Liver (tissue), 3 donors: ENCODE measurements around the gene C8G.

Source experiments
- ATF3 ChIP-seq: IDR thresholded peaks from 2 replicates; pipeline ENCODE4 v1.6.1; 2016; ENCODE audit warnings: antibody characterized with exemption
- CTCF ChIP-seq: fragments of 150-350 bp; IDR thresholded peaks from 2 replicates; pipeline ENCODE4 v1.5.1; 2017; ENCODE audit warnings: improper control_type of control experiment, low read depth, low read length; ENCODE audit not compliant: missing input control
- EGR1 ChIP-seq, 2 donors: IDR thresholded peaks; 2 replicates each; pipeline ENCODE4 v1.6.1; 2016 to 2018; ENCODE audit warnings: antibody characterized with exemption in 2 of 2, low read depth in 2 of 2
- FOXA1 ChIP-seq: IDR thresholded peaks from 2 replicates; pipeline ENCODE4 v1.6.1; 2016; ENCODE audit warnings: antibody characterized with exemption
- GABPA ChIP-seq, 2 donors: IDR thresholded peaks in 1 of 2; conservative IDR thresholded peaks in 1 of 2; 2 replicates each; pipeline ENCODE4 v1.6.1; 2016; ENCODE audit warnings: antibody characterized with exemption in 2 of 2, mild to moderate bottlenecking in 1 of 2, moderate library complexity in 1 of 2
- HNF4G ChIP-seq: IDR thresholded peaks from 2 replicates; pipeline ENCODE4 v1.6.1; 2016; ENCODE audit warnings: antibody characterized with exemption
- MAX ChIP-seq: IDR thresholded peaks from 2 replicates; pipeline ENCODE4 v1.6.1; 2016; ENCODE audit warnings: antibody characterized with exemption
- RAD21 ChIP-seq, 2 donors: IDR thresholded peaks; 2 replicates each; pipeline ENCODE4 v1.6.1; 2016; ENCODE audit warnings: antibody characterized with exemption in 2 of 2, mild to moderate bottlenecking in 2 of 2
- REST ChIP-seq: IDR thresholded peaks from 2 replicates; pipeline ENCODE4 v1.6.1; 2016; ENCODE audit warnings: antibody characterized with exemption, mild to moderate bottlenecking
- SP1 ChIP-seq: IDR thresholded peaks from 2 replicates; pipeline ENCODE4 v1.6.1; 2018; ENCODE audit warnings: antibody characterized with exemption, mild to moderate bottlenecking
- TAF1 ChIP-seq: conservative IDR thresholded peaks from 2 replicates; pipeline ENCODE4 v1.6.1; 2016; ENCODE audit warnings: antibody characterized with exemption, mild to moderate bottlenecking
- YY1 ChIP-seq: IDR thresholded peaks from 2 replicates; pipeline ENCODE4 v1.6.1; 2016; ENCODE audit warnings: antibody characterized with exemption, mild to moderate bottlenecking
- donor health status: healthy.
- donor health status: healthy.

- TF ChIP-seq CTCF (no peak), TAF1 (no peak), MAX (no peak), ATF3 (no peak), YY1 (no peak), SP1 (no peak), REST (peak; percentile 46), EGR1 (IDR thresholded peaks at IDR 0.05; ENCODE audit: low read depth in 2 of 2) (no peak), FOXA1 (no peak), GABPA (IDR thresholded peaks at IDR 0.05 in 1 of 2, conservative IDR thresholded peaks at IDR 0.05 in 1 of 2) (no peak), RAD21 (IDR thresholded peaks at IDR 0.05) (no peak), HNF4G (no peak)
These were observed 28.5 kb upstream of the C8G start for GRCh38 chr9:136916330-136917184.
